GM21723 (cell line): ENCODE results near the gene ZWILCH.
A peak's percentile ranks its signal among the peaks of the same experiment; 100 is the strongest.
"Not testable (repeated sequence)": the region's sequence is repeated elsewhere in the genome, so short reads cannot be mapped to it uniquely, and the experiment has no call there.

ENCODE experiments used
- ATAC-seq: cut with Tn5 transposase; IDR thresholded peaks from one replicate; pipeline ENCODE4 v1.9.1; 2021; ENCODE audit warnings: mild to moderate bottlenecking, moderate library complexity; ENCODE audit not compliant: unreplicated experiment

ZWILCH gene

GRCh38 chr15:66504563-66505429, at the start of gene ZWILCH, which contains the start of gene RPL4:
Gene ZWILCH (plus strand): TSS chr15:66505326. CDS start chr15:66505339, 13 bp downstream.
Gene RPL4 (minus strand): TSS chr15:66504855. CDS start chr15:66504790, 65 bp downstream.
- ATAC-seq: peak; percentile 73

DNA sequence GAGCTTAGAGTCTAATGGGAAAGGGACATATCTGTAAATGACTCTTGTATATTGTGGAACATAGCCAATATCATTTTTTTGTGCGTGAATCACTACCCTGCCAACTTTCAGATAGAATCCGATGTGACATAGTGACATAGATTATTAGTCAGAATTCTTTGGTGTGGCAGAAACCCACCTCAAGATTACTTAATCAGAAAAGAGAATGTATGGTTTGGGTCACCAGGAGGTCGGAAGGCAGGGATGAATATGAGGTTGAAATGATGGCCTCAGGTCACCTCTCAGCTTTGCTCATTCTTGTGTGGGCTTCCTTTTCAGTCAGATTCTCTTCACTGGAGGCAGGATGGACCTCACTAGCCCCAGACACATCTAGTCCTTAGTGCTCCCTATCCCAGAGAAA, 48.9 kb upstream of the ZWILCH start:
- ATAC-seq: no peak

DNA sequence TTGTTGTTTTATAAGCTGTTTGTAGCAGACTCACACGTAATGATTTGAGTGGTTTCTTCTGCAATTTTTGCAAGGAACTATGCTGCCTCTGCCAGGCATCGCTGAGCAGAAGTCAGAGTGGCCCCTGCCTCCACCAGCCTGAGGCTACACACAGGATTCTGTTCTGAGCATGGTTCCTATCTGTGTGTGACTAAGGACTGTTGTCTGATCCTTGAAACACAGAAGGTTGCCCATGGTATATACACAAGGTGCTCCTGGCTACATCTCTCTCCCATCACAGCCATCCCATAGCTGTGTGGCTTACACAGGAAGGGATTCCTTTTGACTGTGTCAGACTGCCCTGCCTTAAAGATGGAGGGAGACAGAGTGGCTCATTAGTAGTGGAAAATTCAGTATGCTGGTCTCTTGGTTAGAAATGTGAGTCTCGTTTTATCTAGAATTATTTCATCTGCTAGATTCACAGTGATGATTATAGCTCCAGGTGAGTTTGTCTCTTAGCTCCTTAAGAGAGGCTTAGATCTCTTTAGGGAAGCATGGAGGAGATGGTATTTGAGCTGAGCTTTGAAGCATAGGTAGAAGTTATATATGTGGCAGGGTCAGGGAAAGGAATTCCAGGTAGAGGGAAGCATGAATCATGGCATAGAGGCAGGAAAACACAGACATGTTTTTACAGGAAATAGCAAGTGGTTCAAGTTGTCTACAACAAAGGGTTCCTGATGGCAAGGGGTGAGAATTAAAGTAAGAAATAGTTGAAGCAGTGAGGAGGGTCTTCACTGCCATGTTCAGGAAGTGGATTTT, 45.1 kb upstream of the ZWILCH start:
- ATAC-seq: no peak

- ATAC-seq: not testable (repeated sequence)
Measured at GRCh38 chr15:66461294-66461693, 43.8 kb upstream of the ZWILCH start.

GRCh38 chr15:66461917-66462316, 43.2 kb upstream of the ZWILCH start:
- ATAC-seq: no peak

- no peak for ATAC-seq
Measured at GRCh38 chr15:66462627-66463026, 42.5 kb upstream of the ZWILCH start.

DNA sequence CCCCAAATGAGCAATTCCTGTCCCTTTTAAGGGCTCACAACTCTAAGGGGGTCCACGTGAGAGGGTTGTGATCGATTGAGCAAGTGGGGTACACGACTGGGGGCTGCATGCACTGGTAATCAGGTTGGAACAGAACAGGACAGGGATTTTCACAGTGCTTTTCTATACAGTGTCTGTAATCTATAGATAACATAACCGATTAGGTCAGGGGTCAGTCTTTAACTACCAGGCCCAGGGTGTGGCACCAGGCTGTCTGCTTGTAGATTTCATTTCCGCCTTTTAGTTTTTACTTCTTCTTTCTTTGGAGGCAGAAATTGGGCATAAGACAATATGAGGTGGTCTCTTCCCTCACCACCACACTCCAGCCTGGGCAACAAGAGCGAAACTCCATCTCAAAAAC, 39.8 kb upstream of the ZWILCH start:
- not testable (repeated sequence) for ATAC-seq

GRCh38 chr15:66467162-66468040, 37.7 kb upstream of the ZWILCH start:
- not testable (repeated sequence) for ATAC-seq

GRCh38 chr15:66470825-66471224, 34.3 kb upstream of the ZWILCH start:
- not testable (repeated sequence) for ATAC-seq

- peak; percentile 73 for ATAC-seq
Measured at GRCh38 chr15:66472176-66472999, 32.7 kb upstream of the ZWILCH start.

- no peak for ATAC-seq
Measured at GRCh38 chr15:66474135-66474534, 31.0 kb upstream of the ZWILCH start.

GRCh38 chr15:66474963-66475362, 30.2 kb upstream of the ZWILCH start:
- ATAC-seq: no peak

GRCh38 chr15:66476535-66476934, 28.6 kb upstream of the ZWILCH start:
- no peak for ATAC-seq

- no peak for ATAC-seq
Measured at GRCh38 chr15:66477011-66477410, 28.1 kb upstream of the ZWILCH start.

GRCh38 chr15:66480267-66480666, 24.9 kb upstream of the ZWILCH start:
- no peak for ATAC-seq

GRCh38 chr15:66481107-66481856, 23.8 kb upstream of the ZWILCH start:
- no peak for ATAC-seq

DNA sequence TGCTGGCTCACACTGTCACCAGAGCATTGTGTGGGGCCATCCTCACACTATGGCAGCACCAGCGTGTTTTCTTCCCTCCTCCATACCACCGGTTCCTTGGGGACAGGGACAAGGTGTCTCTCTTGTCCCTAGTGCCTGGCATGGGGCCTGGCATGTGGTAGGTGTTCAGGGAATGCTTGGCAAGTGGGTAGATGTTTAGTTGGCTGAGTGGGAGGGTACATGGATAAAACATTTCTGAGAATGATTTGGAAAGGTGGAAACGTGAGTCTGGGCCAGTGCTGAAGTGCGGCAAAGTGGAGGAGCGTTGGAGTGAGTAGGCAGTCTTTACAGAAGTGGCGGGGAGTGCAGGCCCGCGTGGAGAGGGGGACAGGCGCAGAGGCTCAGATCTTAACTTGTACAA, 22.6 kb upstream of the ZWILCH start:
- no peak for ATAC-seq

- no peak for ATAC-seq
Measured at GRCh38 chr15:66483131-66483566, 22.0 kb upstream of the ZWILCH start.

DNA sequence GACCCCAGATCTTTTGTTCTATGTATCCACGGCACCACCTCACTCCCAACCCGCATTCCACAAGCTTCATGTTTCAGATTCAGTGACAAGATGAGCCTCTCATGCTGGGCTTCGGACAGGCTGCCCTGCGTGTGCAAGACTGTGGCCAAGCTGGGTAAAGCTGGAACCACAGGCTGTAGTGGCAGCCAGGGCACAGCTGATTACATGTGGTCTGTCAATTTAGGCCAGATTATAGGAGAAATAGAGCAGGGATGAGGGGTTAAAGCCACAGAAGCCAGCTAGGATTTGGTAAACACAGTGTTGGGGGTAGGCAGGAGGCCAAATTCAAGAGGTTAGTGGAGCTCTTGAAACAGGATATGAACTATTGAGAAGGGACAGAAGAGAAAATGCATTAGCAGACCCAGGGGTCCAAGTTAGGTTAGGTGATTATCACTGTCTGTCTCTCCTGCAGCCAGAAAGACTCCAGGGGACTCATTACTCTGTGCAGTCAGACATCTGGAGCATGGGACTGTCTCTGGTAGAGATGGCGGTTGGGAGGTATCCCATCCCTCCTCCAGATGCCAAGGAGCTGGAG, 20.5 kb upstream of the ZWILCH start:
- no peak for ATAC-seq
